Measurements from ENCODE around the gene SYNE1.

- TF ChIP-seq POLR2A (IDR thresholded peaks at IDR 0.05) (no peak), CTCF (IDR thresholded peaks at IDR 0.05) (no peak)
These were observed 411.0 kb downstream of the SYNE1 start for GRCh38 chr6:152226119-152226518.

All from sigmoid colon (tissue), 3 donors.